Activated CD4-positive, alpha-beta memory T cell treated with anti-CD3 and anti-CD28 coated beads for 36 hours (primary cell): ENCODE data around the gene RCOR1. TPM values are rescaled to one million over a fixed set of nuclear protein-coding genes. Genes with fewer than 3 reads are reported as not detected.

Source experiments
- CTCF ChIA-PET: fragments of 350-600 bp; sonication (Branson Sonifier 250); formaldehyde crosslinking; loops from one replicate; lab custom pipeline; 2021; ENCODE audit warnings: antibody characterized with exemption, inconsistent platforms; lab: Charles Lee
- POLR2A ChIA-PET: fragments of 350-600 bp; sonication (Branson Sonifier 250); formaldehyde crosslinking; loops from one replicate; lab custom pipeline; 2021; ENCODE audit warnings: antibody characterized with exemption; lab: Charles Lee
- DNase-seq: peaks from one replicate; pipeline ENCODE4 v3.0.0-alpha.2; 2020
- H3K27ac Mint-ChIP-seq: one replicate; pipeline ENCODE4 v1.8.0; 2021; ENCODE audit warnings: mixed read lengths
- H3K27me3 Mint-ChIP-seq: one replicate; pipeline ENCODE4 v1.8.0; 2021; ENCODE audit warnings: mixed read lengths
- H3K36me3 Mint-ChIP-seq: one replicate; pipeline ENCODE4 v1.8.0; 2021; ENCODE audit warnings: mixed read lengths
- H3K4me1 Mint-ChIP-seq: one replicate; pipeline ENCODE4 v1.8.0; 2021; ENCODE audit warnings: low read depth, mixed read lengths
- H3K4me3 Mint-ChIP-seq: one replicate; pipeline ENCODE4 v1.8.0; 2021; ENCODE audit warnings: mild to moderate bottlenecking, mixed read lengths
- H3K9me3 Mint-ChIP-seq: one replicate; pipeline ENCODE4 v1.8.0; 2021; ENCODE audit warnings: mixed read lengths
- intact Hi-C: fragments of 100-400 bp; cut with micrococcal nuclease; formaldehyde crosslinking; loops from one replicate; pipeline ENCODE4 v1.15.1; 2023
- total RNA-seq, 2 experiments: library from RNA; stranded (reverse); gene quantifications; one replicate each; pipeline ENCODE4 v1.2.3, GENCODE V29; 2021

The RCOR1 gene
- total RNA-seq, 2 experiments from 2014 or later, result 14.1 to 14.3 TPM

DNA sequence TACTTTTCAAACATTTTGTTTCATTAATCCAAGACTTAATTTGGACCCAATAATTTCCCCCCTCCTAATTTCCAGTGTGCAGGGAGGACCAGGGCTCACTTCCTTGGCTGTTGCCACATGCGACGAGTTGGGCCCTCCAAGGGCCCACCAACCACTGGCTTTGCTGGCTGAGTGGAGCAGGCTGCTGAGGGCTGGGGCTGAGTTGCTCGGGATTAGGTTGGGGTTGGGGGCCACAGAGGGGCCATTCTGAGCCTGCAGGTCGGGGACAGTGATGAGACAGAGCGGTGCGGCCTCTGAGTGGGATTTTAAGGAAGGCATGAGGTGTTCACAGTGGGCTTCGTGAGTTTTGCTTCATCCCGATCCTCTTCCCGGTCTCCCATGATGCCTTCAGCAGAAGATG is 178.7 kb downstream of the RCOR1 start:
- no peaks in the 10 kb centered on the region for H3K9me3 Mint-ChIP-seq
- no peak overlapping the region for H3K4me3 Mint-ChIP-seq
- H3K36me3 Mint-ChIP-seq, result no peaks in the 10 kb centered on the region
- H3K27ac Mint-ChIP-seq, result no peak overlapping the region
- ChIA-PET POLR2A (no interaction called here), CTCF (no interaction called here)
- H3K27me3 Mint-ChIP-seq, result no peaks in the 10 kb centered on the region
- DNase-seq, result no peak
- peaks cover 24% of the 10 kb centered on the region for H3K4me1 Mint-ChIP-seq
- intact Hi-C loops, result loop anchor here (10.0 kb wide), 1 partner anchor 176 kb away; the partner anchor contains the start of gene RCOR1

DNA sequence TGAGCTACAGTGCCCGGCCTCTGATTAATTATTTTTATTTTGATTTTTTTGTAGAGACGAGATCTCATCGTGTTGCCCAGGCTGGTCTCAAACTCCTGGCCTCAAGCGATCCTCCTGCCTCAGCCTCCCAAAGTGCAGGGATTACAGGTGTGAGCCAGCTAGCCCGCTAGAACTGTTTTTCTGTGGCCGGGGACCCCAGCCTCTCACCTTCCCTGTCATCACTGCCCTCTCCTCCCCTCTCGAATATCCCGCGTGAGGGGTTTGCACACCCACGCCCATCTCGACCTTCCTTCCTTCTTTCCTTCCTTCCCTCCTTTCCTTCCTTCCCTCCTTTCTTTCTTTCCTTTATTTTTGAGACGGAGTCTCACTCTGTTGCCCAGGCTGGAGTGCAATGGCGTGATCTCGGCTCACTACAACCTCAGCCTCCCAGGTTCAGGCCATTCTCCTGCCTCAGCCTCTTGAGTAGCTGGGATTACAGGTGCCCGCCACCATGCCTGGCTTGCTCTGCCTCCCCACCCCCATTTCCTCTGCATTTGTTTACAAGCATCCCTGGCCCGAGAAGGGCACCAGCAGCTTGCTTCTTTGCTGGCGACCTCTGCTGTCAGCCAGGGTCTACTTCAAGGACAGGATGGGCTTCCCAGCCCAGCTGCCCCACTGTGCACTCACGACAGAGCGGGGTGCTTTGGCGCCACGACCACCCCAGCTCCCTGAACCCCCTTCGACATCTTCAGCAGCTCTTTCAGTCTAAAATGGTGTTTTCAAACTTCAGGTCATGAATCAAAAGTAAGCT is 180.5 kb downstream of the RCOR1 start:
- ChIA-PET POLR2A (no interaction called here), CTCF (interaction anchor here (0.6 to 2.0 kb wide), 6 partner anchors 11 to 381 kb away, joined by 3 to 12 read pairs (median 4); no protein-coding TSS in a partner anchor)
- H3K36me3 Mint-ChIP-seq, result no peaks in the 10 kb centered on the region
- H3K4me3 Mint-ChIP-seq, result no peak overlapping the region
- DNase-seq, result no peak
- H3K9me3 Mint-ChIP-seq, result no peaks in the 10 kb centered on the region
- peaks cover 30% of the 10 kb centered on the region for H3K4me1 Mint-ChIP-seq
- no peaks in the 10 kb centered on the region for H3K27me3 Mint-ChIP-seq
- intact Hi-C loops, result loop anchor here (10.0 kb wide), 1 partner anchor 178 kb away; the partner anchor contains the start of gene RCOR1
- no peak overlapping the region for H3K27ac Mint-ChIP-seq

GRCh38 chr14:102774391-102775153 is 182.1 kb downstream of the RCOR1 start:
- ChIA-PET POLR2A (interaction anchor here (1.2 to 2.1 kb wide), 2 partner anchors 10 to 45 kb away, joined by 8 to 9 read pairs; no protein-coding TSS in a partner anchor), CTCF (interaction anchor here (0.6 to 1.9 kb wide), 20 partner anchors 8 to 860 kb away, joined by 3 to 8 read pairs (median 3); no protein-coding TSS in a partner anchor)
- no peaks in the 10 kb centered on the region for H3K9me3 Mint-ChIP-seq
- no peaks in the 10 kb centered on the region for H3K27me3 Mint-ChIP-seq
- intact Hi-C loops, result loop anchor here (1.0 to 10.0 kb wide), 7 partner anchors 44 to 252 kb away; partner anchors contain the start of gene RCOR1
- H3K4me1 Mint-ChIP-seq, result peaks cover 35% of the 10 kb centered on the region
- peaks cover 14% of the 10 kb centered on the region for H3K36me3 Mint-ChIP-seq
- H3K4me3 Mint-ChIP-seq, result peak overlapping the region; percentile 9
- peak; percentile 74 for DNase-seq
- peak overlapping the region; percentile 86 for H3K27ac Mint-ChIP-seq

- intact Hi-C loops, result loop anchor here (1.0 to 10.0 kb wide), 7 partner anchors 43 to 254 kb away; partner anchors contain the start of gene RCOR1
- Mint-ChIP-seq H3K27me3 (no peaks in the 10 kb centered on the region), H3K9me3 (no peaks in the 10 kb centered on the region), H3K27ac (peak overlapping the region; percentile 87), H3K4me1 (peaks cover 49% of the 10 kb centered on the region), H3K36me3 (peaks cover 27% of the 10 kb centered on the region), H3K4me3 (peak overlapping the region; percentile 71)
- CTCF ChIA-PET, result interaction anchor here (0.7 to 1.0 kb wide), 2 partner anchors 8 to 151 kb away, joined by 3 read pairs; no protein-coding TSS in a partner anchor
- POLR2A ChIA-PET, result interaction anchor here (0.6 to 2.1 kb wide), 2 partner anchors 9 to 28 kb away, joined by 3 to 9 read pairs; no protein-coding TSS in a partner anchor
- no peak for DNase-seq
Observed at GRCh38 chr14:102775855-102776760, 183.7 kb downstream of the RCOR1 start.

DNA sequence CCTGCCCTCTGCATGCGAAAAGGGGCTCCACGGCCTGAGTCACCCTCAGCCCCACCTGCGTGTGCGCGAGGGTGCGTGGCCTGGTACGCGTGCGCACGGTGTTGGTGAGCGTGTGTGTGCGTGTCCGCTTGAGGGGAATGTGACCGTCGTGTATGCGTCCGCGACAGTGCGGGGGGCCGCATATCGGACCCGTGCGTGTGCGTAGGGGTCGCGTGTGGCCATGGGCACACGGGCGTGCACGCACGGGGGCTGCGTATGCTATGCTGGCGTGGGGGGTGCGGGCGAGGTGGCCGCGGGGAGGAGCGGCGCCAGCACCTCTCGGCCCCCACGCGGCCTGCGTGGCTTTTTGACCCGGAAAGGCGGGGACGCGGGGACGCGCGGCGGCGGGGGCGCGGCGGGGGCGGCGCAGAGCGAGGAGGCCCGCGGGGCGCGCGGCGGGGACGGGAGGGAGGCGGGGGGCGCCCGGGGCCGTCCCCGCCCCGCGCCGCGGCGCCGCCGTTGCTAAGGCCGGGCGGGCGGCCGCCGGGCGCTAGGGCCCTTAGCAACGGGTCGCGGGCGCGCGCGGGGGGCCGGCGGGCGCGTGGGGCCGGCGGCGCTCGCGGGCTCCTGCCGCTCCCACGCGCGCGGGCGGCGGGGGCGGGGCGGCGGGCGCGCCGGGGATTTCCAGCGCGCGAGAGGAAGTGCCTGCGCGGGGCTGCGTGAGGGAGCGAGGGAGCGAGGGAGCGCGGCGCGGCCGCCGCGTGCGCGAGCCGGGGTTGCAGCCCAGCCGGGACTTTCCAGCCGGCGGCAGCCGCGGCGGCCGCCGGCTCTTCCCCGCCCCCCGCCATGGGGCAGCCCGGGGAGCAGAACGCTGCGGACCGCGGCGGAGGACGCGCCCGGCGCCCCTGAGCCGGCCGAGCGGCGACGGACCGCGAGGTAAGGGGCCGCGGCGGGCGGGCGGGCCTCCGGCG is 184.6 kb downstream of the RCOR1 start, which contains the start of gene TRAF3:
TRAF3 (plus strand) TSS at position 689 of the 950 bp plus-strand sequence. CDS start 92,753 bp downstream, outside the sequence.
- Mint-ChIP-seq H3K27me3 (no peaks in the 10 kb centered on the region), H3K27ac (peak within 1 kb of the TSS; percentile 95), H3K9me3 (no peaks in the 10 kb centered on the region), H3K36me3 (peaks cover 30% of the 10 kb centered on the region), H3K4me3 (peak within 1 kb of the TSS; percentile 90), H3K4me1 (peaks cover 51% of the 10 kb centered on the region)
- ChIA-PET POLR2A (no interaction called here), CTCF (no interaction called here)
- intact Hi-C loops, result loop anchor here (5.0 to 10.0 kb wide), 3 partner anchors 80 to 255 kb away; partner anchors contain the start of gene RCOR1
- DNase-seq, result peak; percentile 88

DNA sequence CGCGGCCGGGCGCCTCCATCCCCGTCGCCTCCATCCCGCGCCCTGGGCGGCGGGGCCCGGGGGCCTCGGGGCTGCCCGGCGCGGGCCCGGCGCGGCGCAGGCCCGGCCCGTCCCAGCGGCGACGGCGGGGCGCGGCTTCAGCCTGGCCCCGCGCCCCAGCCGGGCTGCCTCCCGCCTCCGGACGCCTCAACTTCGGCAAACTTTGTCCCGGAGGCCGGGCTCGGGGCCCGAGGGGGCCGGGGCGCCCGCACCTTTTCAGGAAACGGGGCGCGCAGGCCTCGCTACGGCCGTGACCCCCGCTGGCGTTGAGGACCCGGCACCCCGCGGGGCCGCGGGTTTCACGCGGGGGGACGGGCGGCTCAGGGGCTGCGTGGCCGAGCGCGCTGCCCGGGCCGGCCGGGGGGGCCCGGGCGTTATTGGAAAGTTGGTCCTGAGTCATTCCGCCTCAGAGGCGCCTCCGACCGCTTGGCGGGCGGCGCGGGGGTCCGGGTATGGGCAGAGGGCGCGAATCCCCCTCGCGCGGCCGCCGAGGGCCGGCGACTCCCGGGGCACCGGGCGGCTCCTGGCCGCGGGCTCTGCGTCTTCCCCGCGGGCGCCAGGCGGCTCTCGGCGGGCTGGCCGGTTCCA is 185.4 kb downstream of the RCOR1 start:
- ChIA-PET CTCF (interaction anchor here (1.9 kb wide), 1 partner anchor 41 kb away, joined by 7 read pairs; no protein-coding TSS in a partner anchor), POLR2A (interaction anchor here (1.0 to 1.4 kb wide), 3 partner anchors 28 to 45 kb away, joined by 3 to 6 read pairs (median 5); no protein-coding TSS in a partner anchor)
- intact Hi-C loops, result loop anchor here (5.0 to 10.0 kb wide), 3 partner anchors 81 to 256 kb away; partner anchors contain the start of gene RCOR1
- Mint-ChIP-seq H3K9me3 (no peaks in the 10 kb centered on the region), H3K4me3 (peak overlapping the region; percentile 90), H3K36me3 (peaks cover 32% of the 10 kb centered on the region), H3K27me3 (no peaks in the 10 kb centered on the region), H3K27ac (peak overlapping the region; percentile 95), H3K4me1 (peaks cover 57% of the 10 kb centered on the region)
- DNase-seq, result no peak

DNA sequence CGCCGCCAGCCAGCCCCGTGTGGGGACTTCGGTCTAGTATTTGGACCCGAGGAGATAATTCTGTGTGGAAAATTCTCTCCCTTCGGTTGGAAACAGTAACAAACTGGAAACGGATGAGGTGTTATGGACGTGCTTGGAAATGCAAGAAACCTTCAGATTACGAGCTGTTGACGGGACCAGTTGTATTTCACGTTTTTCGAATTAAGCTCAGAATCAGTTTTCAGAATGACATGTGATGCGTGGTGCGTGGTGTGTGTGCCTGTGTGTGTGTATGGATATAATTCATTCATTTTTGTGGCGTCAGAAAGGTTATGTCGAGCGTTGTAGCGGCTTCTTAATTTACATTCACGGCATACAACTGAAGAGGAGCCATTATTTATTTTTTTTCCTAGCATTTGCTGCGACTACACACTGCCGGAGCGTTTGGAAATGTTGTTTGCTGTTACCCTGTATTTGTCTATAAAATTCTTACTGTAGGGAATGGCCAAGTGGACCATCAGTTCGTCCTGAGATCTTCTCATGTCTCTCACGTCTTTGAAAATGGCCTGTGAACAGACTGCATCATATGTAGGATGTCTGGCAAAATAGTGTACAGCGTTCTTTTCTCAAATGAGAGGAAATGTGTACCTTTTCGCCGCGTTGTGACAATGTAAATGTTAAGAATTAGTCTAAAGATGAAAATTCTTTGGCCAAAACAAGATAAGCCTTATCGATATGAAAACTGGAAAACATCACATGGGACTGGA is 186.1 kb downstream of the RCOR1 start:
- Mint-ChIP-seq H3K27ac (peak overlapping the region; percentile 95), H3K36me3 (peaks cover 32% of the 10 kb centered on the region), H3K9me3 (no peaks in the 10 kb centered on the region), H3K4me1 (peaks cover 60% of the 10 kb centered on the region), H3K4me3 (peak overlapping the region; percentile 90), H3K27me3 (no peaks in the 10 kb centered on the region)
- DNase-seq, result peak; percentile 51
- CTCF ChIA-PET, result interaction anchor here (1.9 kb wide), 1 partner anchor 41 kb away, joined by 7 read pairs; no protein-coding TSS in a partner anchor
- intact Hi-C loops, result loop anchor here (5.0 to 10.0 kb wide), 3 partner anchors 81 to 256 kb away; partner anchors contain the start of gene RCOR1
- POLR2A ChIA-PET, result interaction anchor here (1.0 to 1.4 kb wide), 4 partner anchors 12 to 44 kb away, joined by 3 to 6 read pairs (median 4); no protein-coding TSS in a partner anchor

DNA sequence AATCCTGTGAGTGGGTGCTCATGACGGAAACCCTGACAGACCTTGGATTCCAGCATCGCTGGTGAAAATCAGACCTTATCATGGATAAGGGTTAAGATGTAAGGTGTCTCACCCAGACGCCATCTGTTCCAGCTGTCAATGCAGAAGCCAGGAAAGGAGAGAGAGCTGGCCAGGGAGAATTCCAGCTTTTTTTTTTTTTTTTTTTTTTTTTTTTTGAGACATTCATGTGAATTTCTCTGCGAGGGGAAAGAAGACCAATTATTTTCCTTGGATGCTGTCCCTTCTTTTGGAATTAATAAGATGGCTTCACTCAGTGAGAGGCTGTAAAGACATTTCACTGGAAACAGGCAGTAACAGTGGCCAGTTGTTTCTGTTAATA is 186.6 kb downstream of the RCOR1 start:
- CTCF ChIA-PET, result interaction anchor here (1.9 kb wide), 1 partner anchor 40 kb away, joined by 7 read pairs; no protein-coding TSS in a partner anchor

More for the DNA sequence above, 186.6 kb downstream of the RCOR1 start:
- DNase-seq, result no peak
- Mint-ChIP-seq H3K4me3 (peak overlapping the region; percentile 90), H3K36me3 (peaks cover 32% of the 10 kb centered on the region), H3K4me1 (peaks cover 65% of the 10 kb centered on the region), H3K9me3 (no peaks in the 10 kb centered on the region), H3K27ac (peak overlapping the region; percentile 95), H3K27me3 (no peaks in the 10 kb centered on the region)
- intact Hi-C loops, result loop anchor here (5.0 to 10.0 kb wide), 3 partner anchors 82 to 257 kb away; partner anchors contain the start of gene RCOR1
- POLR2A ChIA-PET, result interaction anchor here (1.3 to 1.4 kb wide), 3 partner anchors 11 to 44 kb away, joined by 3 to 9 read pairs (median 5); no protein-coding TSS in a partner anchor
